NT2/D1 (cell line): ENCODE results near the gene LETM1.

ENCODE experiments used
- DNase-seq: peaks from one replicate; pipeline ENCODE4 v3.0.0-alpha.2; 2011; ENCODE audit warnings: low read depth, low spot score
- H3K27me3 ChIP-seq: 2 replicates; pipeline ENCODE4 v1.6.0; 2011; ENCODE audit warnings: mild to moderate bottlenecking; ENCODE audit not compliant: insufficient read length, insufficient read depth
- H3K36me3 ChIP-seq: 2 replicates; pipeline ENCODE4 v1.6.1; 2011; ENCODE audit warnings: mild to moderate bottlenecking, low read length, mixed read lengths; ENCODE audit not compliant: insufficient read depth, insufficient read length
- H3K4me1 ChIP-seq: 2 replicates; pipeline ENCODE4 v1.5.1; 2011; ENCODE audit not compliant: insufficient read depth, insufficient read length
- H3K4me3 ChIP-seq: 2 replicates; pipeline ENCODE4 v1.5.1; 2011; ENCODE audit warnings: low read depth; ENCODE audit not compliant: insufficient read length
- H3K9ac ChIP-seq: 2 replicates; pipeline ENCODE4 v1.6.0; 2011; ENCODE audit warnings: low read depth; ENCODE audit not compliant: insufficient read length
- H3K9me3 ChIP-seq: 2 replicates; pipeline ENCODE4 v1.5.1; 2011; ENCODE audit warnings: mild to moderate bottlenecking, low read length; ENCODE audit not compliant: insufficient read depth
- SUZ12 ChIP-seq: IDR thresholded peaks from 2 replicates; pipeline ENCODE4 v1.6.1; 2011; ENCODE audit not compliant: insufficient read length, insufficient read depth; ENCODE audit errors: extremely low read depth
- YY1 ChIP-seq: IDR thresholded peaks from 2 replicates; pipeline ENCODE4 v1.6.1; 2011; ENCODE audit not compliant: insufficient read length, insufficient read depth
- ZNF274 ChIP-seq: IDR thresholded peaks from 2 replicates; pipeline ENCODE4 v1.6.1; 2011; ENCODE audit warnings: mild to moderate bottlenecking, low read depth, low read length

The LETM1 gene

GRCh38 chr4:1859389-1859753 is 3.4 kb upstream of the LETM1 start:
- TF ChIP-seq SUZ12 (no peak), ZNF274 (no peak), YY1 (no peak)
- no peak overlapping the region for H3K4me3 ChIP-seq

GRCh38 chr4:1857931-1858330 is 2.0 kb upstream of the LETM1 start:
- Histone ChIP-seq H3K9me3 (no peaks in the 10 kb centered on the region), H3K9ac (peak overlapping the region; percentile 96), H3K36me3 (peaks cover 21% of the 10 kb centered on the region), H3K4me1 (peaks cover 15% of the 10 kb centered on the region), H3K4me3 (no peak overlapping the region), H3K27me3 (peaks cover 25% of the 10 kb centered on the region)
- DNase-seq: no peak
- no peak for TF ChIP-seq SUZ12
- TF ChIP-seq YY1: no peak
- TF ChIP-seq ZNF274: no peak

More at GRCh38 chr4:1859389-1859753, 3.4 kb upstream of the LETM1 start:
- peak overlapping the region; percentile 37 for H3K9ac ChIP-seq
- peaks cover 25% of the 10 kb centered on the region for H3K27me3 ChIP-seq
- H3K36me3 ChIP-seq: peaks cover 11% of the 10 kb centered on the region
- H3K4me1 ChIP-seq: peaks cover 21% of the 10 kb centered on the region
- no peak for DNase-seq
- H3K9me3 ChIP-seq: no peaks in the 10 kb centered on the region

- H3K36me3 ChIP-seq: peaks cover 27% of the 10 kb centered on the region
- H3K27me3 ChIP-seq: peaks cover 25% of the 10 kb centered on the region
- TF ChIP-seq ZNF274 (no peak), YY1 (no peak)
- H3K9ac ChIP-seq: peak overlapping the region; percentile 96
- no peaks in the 10 kb centered on the region for H3K9me3 ChIP-seq
- DNase-seq: no peak
- H3K4me3 ChIP-seq: peak overlapping the region; percentile 98
- H3K4me1 ChIP-seq: peaks cover 15% of the 10 kb centered on the region
Measured at GRCh38 chr4:1856943-1857699, 1.2 kb upstream of the LETM1 start.

- no peak for DNase-seq
- no peak for TF ChIP-seq YY1
- TF ChIP-seq SUZ12: no peak
- TF ChIP-seq ZNF274: no peak
- Histone ChIP-seq H3K9ac (peak overlapping the region; percentile 89), H3K36me3 (peaks cover 31% of the 10 kb centered on the region), H3K9me3 (no peaks in the 10 kb centered on the region), H3K4me1 (peaks cover 21% of the 10 kb centered on the region), H3K4me3 (peak overlapping the region; percentile 98), H3K27me3 (peaks cover 20% of the 10 kb centered on the region)
Measured at GRCh38 chr4:1855333-1856070, 454 bp downstream of the LETM1 start.

GRCh38 chr4:1854752-1855151 is 1.2 kb downstream of the LETM1 start:
- H3K36me3 ChIP-seq: peaks cover 31% of the 10 kb centered on the region
- peak overlapping the region; percentile 98 for H3K4me3 ChIP-seq
- no peak for DNase-seq
- H3K9me3 ChIP-seq: no peaks in the 10 kb centered on the region
- TF ChIP-seq ZNF274 (no peak), SUZ12 (no peak), YY1 (no peak)
- peak overlapping the region; percentile 89 for H3K9ac ChIP-seq
- H3K27me3 ChIP-seq: peaks cover 20% of the 10 kb centered on the region
- H3K4me1 ChIP-seq: peaks cover 21% of the 10 kb centered on the region

- Histone ChIP-seq H3K4me3 (no peak overlapping the region), H3K27me3 (peaks cover 15% of the 10 kb centered on the region), H3K4me1 (peaks cover 19% of the 10 kb centered on the region), H3K9me3 (no peaks in the 10 kb centered on the region), H3K9ac (no peak overlapping the region), H3K36me3 (peaks cover 33% of the 10 kb centered on the region)
- DNase-seq: no peak
- TF ChIP-seq SUZ12: no peak
- TF ChIP-seq ZNF274: no peak
- TF ChIP-seq YY1: no peak
Measured at GRCh38 chr4:1852904-1853623, 2.9 kb downstream of the LETM1 start.
